HepG2 (cell line): ENCODE measurements around the gene MITF. TPM values are rescaled to one million over a fixed set of nuclear protein-coding genes. Genes with fewer than 3 reads are reported as not detected.

Experiments used
- ATAC-seq: fragments of 200-7000 bp; cut with Tn5 transposase; 3 replicates; pipeline ENCODE4 v1.9.1; 2020; ENCODE audit warnings: mild to moderate bottlenecking, moderate library complexity
- BruUV-seq: library from RNA; stranded (reverse); fragments of 400-500 nt; replicated peaks from 2 replicates; lab custom pipeline; 2021; lab: Mats Ljungman, UMichigan
- CTCF ChIA-PET: fragments of 300-600 bp; formaldehyde crosslinking; extraction: SDS; loops from one replicate; lab custom pipeline; 2021; ENCODE audit warnings: low total read pairs, inconsistent platforms, low intra/inter-chr PET ratio; lab: Yijun Ruan, JAX
- POLR2A ChIA-PET: fragments of 350-600 bp; sonication (Branson Sonifier 250); formaldehyde crosslinking; loops from one replicate; lab custom pipeline; 2020; ENCODE audit warnings: antibody characterized with exemption, inconsistent platforms; lab: Yijun Ruan, JAX
- DNase-seq: peaks from one replicate; pipeline ENCODE4 v3.0.0-alpha.2; 2015; ENCODE audit warnings: low spot score
- FAIRE-seq: peaks from 3 replicates; lab custom pipeline; 2011; peaks lifted over from hg19 to GRCh38; lab: Jason Lieb, UNC
- H2AFZ ChIP-seq: one replicate; pipeline ENCODE4 v1.6.1; 2011; ENCODE audit warnings: low read length, inconsistent platforms
- H3K27ac ChIP-seq: fragments of 300-600 bp; 3 replicates; pipeline ENCODE4 v1.8.0; 2011; ENCODE audit warnings: mixed run types, mild to moderate bottlenecking, mixed read lengths, low read length, inconsistent platforms; ENCODE audit not compliant: insufficient read depth; ENCODE audit errors: extremely low read length
- H3K27me3 ChIP-seq, 2 experiments: fragments of 200-600 bp in 1 of 2; 2 replicates in 1 of 2; 3 replicates in 1 of 2; pipeline versions ENCODE4 v1.6.0 to v1.8.0; 2011; ENCODE audit warnings: low read length in 2 of 2, mild to moderate bottlenecking in 2 of 2, moderate library complexity in 2 of 2, inconsistent platforms in 1 of 2; ENCODE audit not compliant: insufficient read depth in 2 of 2, control insufficient read depth in 1 of 2
- H3K36me3 ChIP-seq, 2 experiments: fragments of 200-600 bp in 1 of 2; replicated peaks in 1 of 2; 2 replicates in 1 of 2; 3 replicates in 1 of 2; pipeline versions ENCODE4 v1.5.1 to v1.8.0; 2011; ENCODE audit warnings: low read length in 2 of 2, inconsistent platforms in 1 of 2; ENCODE audit not compliant: insufficient read depth in 2 of 2, control insufficient read depth in 1 of 2
- H3K4me1 ChIP-seq: 2 replicates; pipeline ENCODE4 v1.5.1; 2012; ENCODE audit warnings: low read length, inconsistent platforms; ENCODE audit not compliant: insufficient read depth
- H3K4me2 ChIP-seq: 2 replicates; pipeline ENCODE4 v1.6.0; 2011; ENCODE audit warnings: low read depth, low read length, inconsistent platforms
- H3K4me3 ChIP-seq, 3 experiments: fragments of 200-600 bp in 1 of 3; sonication (generic), shearing (Covaris generic) in 1 of 3; replicated peaks in 1 of 3; 2 replicates each; pipeline ENCODE4 v1.5.1; 2011 to 2016; ENCODE audit warnings: low read length in 3 of 3, inconsistent platforms in 2 of 3, low read depth in 2 of 3, mild to moderate bottlenecking in 2 of 3, control low read depth in 1 of 3, mixed read lengths in 1 of 3; ENCODE audit not compliant: insufficient read depth in 1 of 3
- H3K79me2 ChIP-seq: one replicate; pipeline ENCODE4 v1.6.1; 2011; ENCODE audit warnings: low read length, inconsistent platforms; ENCODE audit not compliant: insufficient read depth
- H3K9ac ChIP-seq: 2 replicates; pipeline ENCODE4 v1.6.0; 2011; ENCODE audit warnings: mild to moderate bottlenecking, low read depth, low read length, inconsistent platforms; ENCODE audit not compliant: insufficient read depth
- H3K9me3 ChIP-seq: 2 replicates; pipeline ENCODE4 v1.5.1; 2012; ENCODE audit warnings: mild to moderate bottlenecking, low read length
- H4K20me1 ChIP-seq: 2 replicates; pipeline ENCODE4 v1.6.0; 2011; ENCODE audit warnings: inconsistent platforms, mild to moderate bottlenecking, low read length, moderate library complexity; ENCODE audit not compliant: insufficient read depth
- CENPX ChIP-seq: sonication (generic); formaldehyde crosslinking; IDR thresholded peaks from 2 replicates; pipeline ENCODE4 v1.9.0; 2021; ENCODE audit warnings: mild to moderate bottlenecking, missing genetic modification reagents, moderate library complexity
- SUZ12 ChIP-seq: fragments of 150-350 bp; IDR thresholded peaks from 2 replicates; pipeline ENCODE4 v1.6.1; 2014; ENCODE audit warnings: low read depth, low read length
- ZMYM3 ChIP-seq: sonication (generic); formaldehyde crosslinking; IDR thresholded peaks from 2 replicates; pipeline ENCODE4 v1.5.1; 2020; ENCODE audit warnings: mild to moderate bottlenecking, missing genetic modification reagents
- ZNF501 ChIP-seq: sonication (generic); formaldehyde crosslinking; IDR thresholded peaks from 2 replicates; pipeline ENCODE4 v1.5.1; 2020; ENCODE audit warnings: mild to moderate bottlenecking, moderate library complexity, missing genetic modification reagents
- ZNF558 ChIP-seq: sonication (generic); formaldehyde crosslinking; IDR thresholded peaks from 2 replicates; pipeline ENCODE4 v1.9.0; 2022; ENCODE audit warnings: mild to moderate bottlenecking, missing genetic modification reagents, borderline replicate concordance
- ZNF572 ChIP-seq: sonication (generic); formaldehyde crosslinking; IDR thresholded peaks from 2 replicates; pipeline ENCODE4 v1.5.1; 2020; ENCODE audit warnings: mild to moderate bottlenecking, missing genetic modification reagents
- ZNF607 ChIP-seq: sonication (generic); formaldehyde crosslinking; IDR thresholded peaks from 2 replicates; pipeline ENCODE4 v1.5.1; 2020; ENCODE audit warnings: missing genetic modification reagents, mild to moderate bottlenecking, borderline replicate concordance
- ZNF629 ChIP-seq: sonication (generic); formaldehyde crosslinking; conservative IDR thresholded peaks from 2 replicates; pipeline ENCODE4 v1.5.0; 2020; ENCODE audit warnings: missing genetic modification reagents
- ZNF713 ChIP-seq: sonication (generic); formaldehyde crosslinking; IDR thresholded peaks from 2 replicates; pipeline ENCODE4 v1.4.0; 2020; ENCODE audit warnings: mild to moderate bottlenecking, missing genetic modification reagents
- WGBS: methylation state at CpG from one replicate; pipeline ENCODE4 v1.1.6; 2017; ENCODE audit warnings: low lambda C conversion rate; 5-methylcytosine and 5-hydroxymethylcytosine counted together
- in situ Hi-C: cut with HindIII; loops from 2 replicates; pipeline ENCODE4 v1.10.0; 2017; ENCODE audit warnings: low pct_unique_long_range_greater_than_20kb; ENCODE audit not compliant: extremely low pct_ligation_motif_present
- intact Hi-C: fragments of 100-400 bp; cut with micrococcal nuclease; formaldehyde crosslinking; loops from one replicate; pipeline ENCODE4 v1.10.0; 2022; ENCODE audit not compliant: unreplicated experiment
- polyA plus RNA-seq, 8 experiments: library from polyadenylated mRNA; depleted of rRNA in 3 of 8; stranded (reverse) in 7 of 8; unstranded in 1 of 8; fragments of >200 nt; fragmentation: Illumina TruSeq in 4 of 8; extraction: Trizol in 4 of 8; gene quantifications; 2 replicates each; pipeline versions ENCODE4 v1.2.1 to v1.2.3, GENCODE V29; 2011 to 2016; ENCODE audit warnings: low read depth in 4 of 8, missing spikeins in 1 of 8, mixed read lengths in 1 of 8; ENCODE audit not compliant: insufficient read depth in 1 of 8
- small RNA-seq, 3 experiments: library from RNA; depleted of rRNA; stranded (forward); fragments of <200 nt; gene quantifications; one replicate each; pipeline ENCODE3, GENCODE V24; 2012; ENCODE audit warnings: low read depth in 2 of 3, low replicate concordance in 1 of 3; ENCODE audit not compliant: insufficient read length in 3 of 3, insufficient read depth in 2 of 3
- total RNA-seq, 5 experiments: library from RNA; depleted of rRNA; stranded (reverse); fragments of >200 nt; fragmentation: Illumina TruSeq; extraction: Trizol; gene quantifications; 2 replicates each; pipeline ENCODE4 v1.2.3, GENCODE V29; 2016; ENCODE audit warnings: low read depth in 1 of 5
- TF ChIP-seq, protein P1 (sequence below): sonication (generic); formaldehyde crosslinking; IDR thresholded peaks from 2 replicates; pipeline ENCODE4 v1.4.0; 2020; ENCODE audit warnings: mild to moderate bottlenecking, missing genetic modification reagents
- TF ChIP-seq, protein P2 (sequence below): sonication (generic); formaldehyde crosslinking; IDR thresholded peaks from 2 replicates; pipeline ENCODE4 v1.8.0; 2022; ENCODE audit warnings: mild to moderate bottlenecking, missing genetic modification reagents

MITF gene
- total and polyA plus RNA-seq, 2 of the 13 experiments (the other 11 are each of a cell fraction or from before 2014, with no cell fraction given): 0.12 to 0.38 TPM

DNA sequence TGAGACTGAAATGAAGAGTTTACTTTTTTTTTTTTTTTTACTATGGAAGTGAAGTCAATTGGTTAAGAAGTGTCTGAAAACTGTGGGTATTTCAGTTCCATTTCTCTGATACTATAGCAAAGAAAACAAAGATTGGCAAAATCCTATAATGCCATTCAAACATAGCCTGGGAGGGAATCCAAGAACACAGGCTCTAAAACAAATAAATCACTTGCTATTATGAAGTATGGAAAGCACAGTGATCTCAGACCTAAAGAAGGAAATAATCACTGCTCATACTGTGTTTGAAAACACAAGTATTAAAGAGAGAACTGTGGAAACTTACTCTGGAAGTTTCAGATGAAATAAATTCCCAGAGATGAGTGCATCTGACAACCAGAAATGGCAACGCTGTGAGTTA is 272.3 kb downstream of the MITF start:
- 0% methylated on average over 1 of the region's 1 CpG for WGBS
- no TSS peak for BruUV-seq
- FAIRE-seq (no peak), DNase-seq (no peak), ATAC-seq (no peak)
- in situ Hi-C loops (no loop called here), intact Hi-C loops (no loop called here)
- Histone ChIP-seq H3K9me3 (no peaks in the 10 kb centered on the region), H3K4me1 (no peaks in the 10 kb centered on the region), H3K9ac (no peak overlapping the region), H3K4me3 (no peak overlapping the region), H3K4me2 (no peak overlapping the region), H3K36me3 (no peaks in the 10 kb centered on the region), H4K20me1 (no peaks in the 10 kb centered on the region), H3K27me3 (no peaks in the 10 kb centered on the region), H3K79me2 (no peaks in the 10 kb centered on the region), H3K27ac (no peak overlapping the region), H2AFZ (no peak overlapping the region)
- TF ChIP-seq ZNF558 (CRISPR knock-in tag) (no peak), ZNF713 (CRISPR knock-in tag) (no peak), SUZ12 (no peak), ZNF607 (no peak), ZNF572 (CRISPR knock-in tag) (no peak), CENPX (CRISPR knock-in tag) (no peak), ZNF629 (no peak), ZNF501 (no peak), ZMYM3 (no peak)
- TF ChIP-seq, protein P1, sequence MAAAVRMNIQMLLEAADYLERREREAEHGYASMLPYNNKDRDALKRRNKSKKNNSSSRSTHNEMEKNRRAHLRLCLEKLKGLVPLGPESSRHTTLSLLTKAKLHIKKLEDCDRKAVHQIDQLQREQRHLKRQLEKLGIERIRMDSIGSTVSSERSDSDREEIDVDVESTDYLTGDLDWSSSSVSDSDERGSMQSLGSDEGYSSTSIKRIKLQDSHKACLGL: no peak
- TF ChIP-seq, protein P2, sequence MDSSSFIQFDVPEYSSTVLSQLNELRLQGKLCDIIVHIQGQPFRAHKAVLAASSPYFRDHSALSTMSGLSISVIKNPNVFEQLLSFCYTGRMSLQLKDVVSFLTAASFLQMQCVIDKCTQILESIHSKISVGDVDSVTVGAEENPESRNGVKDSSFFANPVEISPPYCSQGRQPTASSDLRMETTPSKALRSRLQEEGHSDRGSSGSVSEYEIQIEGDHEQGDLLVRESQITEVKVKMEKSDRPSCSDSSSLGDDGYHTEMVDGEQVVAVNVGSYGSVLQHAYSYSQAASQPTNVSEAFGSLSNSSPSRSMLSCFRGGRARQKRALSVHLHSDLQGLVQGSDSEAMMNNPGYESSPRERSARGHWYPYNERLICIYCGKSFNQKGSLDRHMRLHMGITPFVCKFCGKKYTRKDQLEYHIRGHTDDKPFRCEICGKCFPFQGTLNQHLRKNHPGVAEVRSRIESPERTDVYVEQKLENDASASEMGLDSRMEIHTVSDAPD (CRISPR knock-in tag): no peak
- CTCF ChIA-PET: no interaction called here
- POLR2A ChIA-PET: no interaction called here

Small RNA genes lying within 50 kb of the gene (small RNA-seq; reads per million reads assigned to genes)
- gene RN7SL418P: 0 reads per million in 3 experiments
